Suprapubic skin (tissue), 3 donors: ENCODE data around the gene SRI.

Experiments
- POLR2A ChIP-seq, 2 donors: fragments of 450-650 bp; IDR thresholded peaks; one replicate each; pipeline ENCODE4 v1.6.1; 2017; ENCODE audit warnings: antibody characterized with exemption in 2 of 2, mild to moderate bottlenecking in 2 of 2, moderate library complexity in 2 of 2
- TF ChIP-seq, protein P1 (sequence below), 2 donors: fragments of 200-600 bp in 1 of 2; fragments of 450-650 bp in 1 of 2; sonication (generic) in 1 of 2; IDR thresholded peaks; one replicate each; pipeline ENCODE4 v1.5.1; 2016 to 2019; ENCODE audit warnings: antibody characterized with exemption in 2 of 2, mild to moderate bottlenecking in 1 of 2, moderate library complexity in 1 of 2

DNA sequence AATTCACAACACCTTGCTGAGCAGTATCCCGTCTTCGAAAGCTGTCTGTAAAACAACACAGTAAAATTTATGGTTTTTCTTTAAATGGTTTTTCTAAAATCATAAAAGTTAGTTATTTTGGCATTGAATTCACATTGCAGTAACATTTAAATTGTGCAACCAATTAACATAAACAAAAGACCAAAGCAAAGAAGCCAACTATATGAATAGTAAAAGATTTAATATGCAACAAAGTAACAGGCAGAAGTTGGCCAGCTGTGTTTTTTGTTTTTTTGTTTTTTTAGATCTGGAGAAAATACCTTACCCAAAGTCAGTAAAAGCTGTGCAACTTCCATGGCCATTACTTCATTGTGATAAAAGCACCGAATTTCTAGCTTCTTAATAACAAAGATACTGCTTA lies 11.3 kb downstream of the SRI start:
- TF ChIP-seq POLR2A (IDR thresholded peaks at IDR 0.05), result no peak
- TF ChIP-seq, protein P1, sequence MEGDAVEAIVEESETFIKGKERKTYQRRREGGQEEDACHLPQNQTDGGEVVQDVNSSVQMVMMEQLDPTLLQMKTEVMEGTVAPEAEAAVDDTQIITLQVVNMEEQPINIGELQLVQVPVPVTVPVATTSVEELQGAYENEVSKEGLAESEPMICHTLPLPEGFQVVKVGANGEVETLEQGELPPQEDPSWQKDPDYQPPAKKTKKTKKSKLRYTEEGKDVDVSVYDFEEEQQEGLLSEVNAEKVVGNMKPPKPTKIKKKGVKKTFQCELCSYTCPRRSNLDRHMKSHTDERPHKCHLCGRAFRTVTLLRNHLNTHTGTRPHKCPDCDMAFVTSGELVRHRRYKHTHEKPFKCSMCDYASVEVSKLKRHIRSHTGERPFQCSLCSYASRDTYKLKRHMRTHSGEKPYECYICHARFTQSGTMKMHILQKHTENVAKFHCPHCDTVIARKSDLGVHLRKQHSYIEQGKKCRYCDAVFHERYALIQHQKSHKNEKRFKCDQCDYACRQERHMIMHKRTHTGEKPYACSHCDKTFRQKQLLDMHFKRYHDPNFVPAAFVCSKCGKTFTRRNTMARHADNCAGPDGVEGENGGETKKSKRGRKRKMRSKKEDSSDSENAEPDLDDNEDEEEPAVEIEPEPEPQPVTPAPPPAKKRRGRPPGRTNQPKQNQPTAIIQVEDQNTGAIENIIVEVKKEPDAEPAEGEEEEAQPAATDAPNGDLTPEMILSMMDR (IDR thresholded peaks at IDR 0.05), result no peak
